SK-N-SH (cell line): ENCODE measurements around the gene ACTL8.

Source experiments
- EZH2phosphoT487 ChIP-seq: fragments of 200-600 bp; sonication (generic); IDR thresholded peaks from 2 replicates; pipeline ENCODE4 v1.6.1; 2017; ENCODE audit warnings: low read depth, mixed run types, mild to moderate bottlenecking, antibody characterized with exemption, moderate library complexity, borderline replicate concordance
- FOXJ3 ChIP-seq: sonication (generic); formaldehyde crosslinking; IDR thresholded peaks from 2 replicates; pipeline ENCODE4 v1.5.1; 2020; ENCODE audit warnings: mild to moderate bottlenecking, missing genetic modification reagents
- NFIC ChIP-seq: IDR thresholded peaks from 2 replicates; pipeline ENCODE4 v1.4.0; 2012; ENCODE audit warnings: borderline replicate concordance
- NRF1 ChIP-seq: IDR thresholded peaks from 2 replicates; pipeline ENCODE4 v1.6.1; 2012; ENCODE audit warnings: low read depth, mild to moderate bottlenecking, low read length
- RAD21 ChIP-seq: IDR thresholded peaks from 2 replicates; pipeline ENCODE4 v1.6.1; 2012; ENCODE audit warnings: mild to moderate bottlenecking, low read length
- RFX5 ChIP-seq: IDR thresholded peaks from 2 replicates; pipeline ENCODE4 v1.6.1; 2012; ENCODE audit warnings: mild to moderate bottlenecking, improper control_type of control experiment, low read length
- SMC3 ChIP-seq: IDR thresholded peaks from 2 replicates; pipeline ENCODE4 v1.6.1; 2012; ENCODE audit warnings: low read depth, low read length, improper control_type of control experiment
- TCF12 ChIP-seq: IDR thresholded peaks from 2 replicates; pipeline ENCODE4 v1.4.0; 2012
- TEAD4 ChIP-seq: IDR thresholded peaks from 2 replicates; pipeline ENCODE4 v1.4.0; 2012; ENCODE audit warnings: mild to moderate bottlenecking, borderline replicate concordance; ENCODE audit not compliant: insufficient read depth
- TF ChIP-seq, protein P1 (sequence below): IDR thresholded peaks from 2 replicates; pipeline ENCODE4 v1.4.0; 2012; ENCODE audit warnings: low read depth, borderline replicate concordance
- TF ChIP-seq, protein P2 (sequence below): fragments of 200-600 bp; sonication (generic); IDR thresholded peaks from 2 replicates; pipeline ENCODE4 v1.6.1; 2017; ENCODE audit warnings: antibody characterized with exemption, mild to moderate bottlenecking, moderate library complexity
- TF ChIP-seq, protein P3 (sequence below): IDR thresholded peaks from 2 replicates; pipeline ENCODE4; 2012
- TF ChIP-seq, protein P4 (sequence below): IDR thresholded peaks from 2 replicates; pipeline ENCODE4 v1.4.0; 2012; ENCODE audit warnings: low read depth
- TF ChIP-seq, protein P5 (sequence below): IDR thresholded peaks from 2 replicates; pipeline ENCODE4 v1.6.1; 2012; ENCODE audit warnings: mild to moderate bottlenecking, low read depth, low read length, moderate library complexity

DNA sequence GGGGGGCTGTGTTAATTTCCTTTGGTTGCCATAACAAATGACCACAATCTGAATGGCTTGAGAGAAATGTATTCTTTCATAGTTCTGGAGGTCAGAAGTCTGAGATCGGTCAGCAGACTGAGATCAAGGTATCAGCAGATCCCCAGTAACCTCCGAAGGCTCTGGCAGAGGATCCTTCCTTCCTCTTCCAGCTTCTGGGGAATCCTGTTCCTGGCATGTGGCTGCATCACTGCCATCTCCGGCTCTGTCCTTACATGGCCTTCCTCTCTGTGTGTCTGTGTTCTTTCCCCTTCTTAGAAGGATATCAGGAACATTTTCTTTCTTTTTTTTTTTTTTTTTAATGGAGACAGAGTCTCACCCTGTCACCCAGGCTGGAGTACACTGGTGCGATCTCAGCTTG, 25.8 kb downstream of the ACTL8 start:
- TF ChIP-seq, protein P1, sequence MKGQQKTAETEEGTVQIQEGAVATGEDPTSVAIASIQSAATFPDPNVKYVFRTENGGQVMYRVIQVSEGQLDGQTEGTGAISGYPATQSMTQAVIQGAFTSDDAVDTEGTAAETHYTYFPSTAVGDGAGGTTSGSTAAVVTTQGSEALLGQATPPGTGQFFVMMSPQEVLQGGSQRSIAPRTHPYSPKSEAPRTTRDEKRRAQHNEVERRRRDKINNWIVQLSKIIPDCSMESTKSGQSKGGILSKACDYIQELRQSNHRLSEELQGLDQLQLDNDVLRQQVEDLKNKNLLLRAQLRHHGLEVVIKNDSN: no peak
- TF ChIP-seq, protein P2, sequence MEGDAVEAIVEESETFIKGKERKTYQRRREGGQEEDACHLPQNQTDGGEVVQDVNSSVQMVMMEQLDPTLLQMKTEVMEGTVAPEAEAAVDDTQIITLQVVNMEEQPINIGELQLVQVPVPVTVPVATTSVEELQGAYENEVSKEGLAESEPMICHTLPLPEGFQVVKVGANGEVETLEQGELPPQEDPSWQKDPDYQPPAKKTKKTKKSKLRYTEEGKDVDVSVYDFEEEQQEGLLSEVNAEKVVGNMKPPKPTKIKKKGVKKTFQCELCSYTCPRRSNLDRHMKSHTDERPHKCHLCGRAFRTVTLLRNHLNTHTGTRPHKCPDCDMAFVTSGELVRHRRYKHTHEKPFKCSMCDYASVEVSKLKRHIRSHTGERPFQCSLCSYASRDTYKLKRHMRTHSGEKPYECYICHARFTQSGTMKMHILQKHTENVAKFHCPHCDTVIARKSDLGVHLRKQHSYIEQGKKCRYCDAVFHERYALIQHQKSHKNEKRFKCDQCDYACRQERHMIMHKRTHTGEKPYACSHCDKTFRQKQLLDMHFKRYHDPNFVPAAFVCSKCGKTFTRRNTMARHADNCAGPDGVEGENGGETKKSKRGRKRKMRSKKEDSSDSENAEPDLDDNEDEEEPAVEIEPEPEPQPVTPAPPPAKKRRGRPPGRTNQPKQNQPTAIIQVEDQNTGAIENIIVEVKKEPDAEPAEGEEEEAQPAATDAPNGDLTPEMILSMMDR: no peak
- TF ChIP-seq, protein P3, sequence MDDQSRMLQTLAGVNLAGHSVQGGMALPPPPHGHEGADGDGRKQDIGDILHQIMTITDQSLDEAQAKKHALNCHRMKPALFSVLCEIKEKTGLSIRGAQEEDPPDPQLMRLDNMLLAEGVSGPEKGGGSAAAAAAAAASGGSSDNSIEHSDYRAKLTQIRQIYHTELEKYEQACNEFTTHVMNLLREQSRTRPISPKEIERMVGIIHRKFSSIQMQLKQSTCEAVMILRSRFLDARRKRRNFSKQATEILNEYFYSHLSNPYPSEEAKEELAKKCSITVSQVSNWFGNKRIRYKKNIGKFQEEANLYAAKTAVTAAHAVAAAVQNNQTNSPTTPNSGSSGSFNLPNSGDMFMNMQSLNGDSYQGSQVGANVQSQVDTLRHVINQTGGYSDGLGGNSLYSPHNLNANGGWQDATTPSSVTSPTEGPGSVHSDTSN: no peak
- no peak for TF ChIP-seq TEAD4
- TF ChIP-seq TCF12: no peak
- TF ChIP-seq EZH2phosphoT487: no peak
- TF ChIP-seq SMC3: no peak
- no peak for TF ChIP-seq RFX5
- TF ChIP-seq NRF1: no peak
- TF ChIP-seq, protein P4, sequence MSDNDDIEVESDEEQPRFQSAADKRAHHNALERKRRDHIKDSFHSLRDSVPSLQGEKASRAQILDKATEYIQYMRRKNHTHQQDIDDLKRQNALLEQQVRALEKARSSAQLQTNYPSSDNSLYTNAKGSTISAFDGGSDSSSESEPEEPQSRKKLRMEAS: no peak
- TF ChIP-seq RAD21: no peak
- TF ChIP-seq, protein P5, sequence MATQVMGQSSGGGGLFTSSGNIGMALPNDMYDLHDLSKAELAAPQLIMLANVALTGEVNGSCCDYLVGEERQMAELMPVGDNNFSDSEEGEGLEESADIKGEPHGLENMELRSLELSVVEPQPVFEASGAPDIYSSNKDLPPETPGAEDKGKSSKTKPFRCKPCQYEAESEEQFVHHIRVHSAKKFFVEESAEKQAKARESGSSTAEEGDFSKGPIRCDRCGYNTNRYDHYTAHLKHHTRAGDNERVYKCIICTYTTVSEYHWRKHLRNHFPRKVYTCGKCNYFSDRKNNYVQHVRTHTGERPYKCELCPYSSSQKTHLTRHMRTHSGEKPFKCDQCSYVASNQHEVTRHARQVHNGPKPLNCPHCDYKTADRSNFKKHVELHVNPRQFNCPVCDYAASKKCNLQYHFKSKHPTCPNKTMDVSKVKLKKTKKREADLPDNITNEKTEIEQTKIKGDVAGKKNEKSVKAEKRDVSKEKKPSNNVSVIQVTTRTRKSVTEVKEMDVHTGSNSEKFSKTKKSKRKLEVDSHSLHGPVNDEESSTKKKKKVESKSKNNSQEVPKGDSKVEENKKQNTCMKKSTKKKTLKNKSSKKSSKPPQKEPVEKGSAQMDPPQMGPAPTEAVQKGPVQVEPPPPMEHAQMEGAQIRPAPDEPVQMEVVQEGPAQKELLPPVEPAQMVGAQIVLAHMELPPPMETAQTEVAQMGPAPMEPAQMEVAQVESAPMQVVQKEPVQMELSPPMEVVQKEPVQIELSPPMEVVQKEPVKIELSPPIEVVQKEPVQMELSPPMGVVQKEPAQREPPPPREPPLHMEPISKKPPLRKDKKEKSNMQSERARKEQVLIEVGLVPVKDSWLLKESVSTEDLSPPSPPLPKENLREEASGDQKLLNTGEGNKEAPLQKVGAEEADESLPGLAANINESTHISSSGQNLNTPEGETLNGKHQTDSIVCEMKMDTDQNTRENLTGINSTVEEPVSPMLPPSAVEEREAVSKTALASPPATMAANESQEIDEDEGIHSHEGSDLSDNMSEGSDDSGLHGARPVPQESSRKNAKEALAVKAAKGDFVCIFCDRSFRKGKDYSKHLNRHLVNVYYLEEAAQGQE: no peak
- no peak for TF ChIP-seq FOXJ3 (CRISPR knock-in tag)
- no peak for TF ChIP-seq NFIC
